Measurements from ENCODE around the gene NTM.
A peak's percentile ranks its signal among the peaks of the same experiment; 100 is the strongest.

NTM gene

DNA sequence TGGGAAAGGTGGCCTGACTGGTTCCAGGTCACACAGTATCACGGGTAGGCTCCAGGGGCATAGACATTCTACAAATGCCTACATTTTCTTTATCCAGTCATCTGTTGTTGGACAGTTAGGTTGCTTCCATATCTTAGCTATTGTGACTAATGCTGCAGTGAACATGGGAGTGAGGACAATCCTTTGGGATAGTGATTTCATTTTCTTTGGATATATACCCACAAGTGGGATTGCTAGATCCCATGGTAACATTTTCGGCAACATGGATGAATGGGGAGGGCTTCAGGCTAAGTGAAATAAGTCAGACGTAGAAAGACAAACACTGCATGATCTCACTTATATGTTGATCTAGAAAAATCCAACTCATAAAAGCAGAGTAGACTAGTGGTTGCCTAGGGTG, 744.3 kb downstream of the NTM start:
- no peak for DNase-seq (ENCODE audit: low spot score)

DNA sequence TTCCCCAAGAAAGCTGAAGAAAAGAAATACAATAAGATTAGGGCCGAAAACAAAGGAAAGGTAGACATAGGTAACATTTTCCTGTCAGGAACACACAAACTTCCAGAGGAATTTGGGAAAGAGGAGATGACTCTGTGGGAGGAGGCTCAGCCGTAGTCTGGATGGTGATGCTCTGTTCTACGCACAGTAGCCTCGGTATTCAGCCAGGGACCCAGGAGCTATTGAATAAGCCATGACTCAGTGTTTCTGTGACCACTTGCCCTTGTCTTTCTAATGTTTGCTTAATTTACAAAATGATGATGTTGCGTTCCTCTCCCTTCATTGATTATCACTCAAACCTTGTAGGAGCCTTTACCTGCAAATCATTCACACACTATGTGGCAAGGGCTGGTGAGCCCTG, 745.0 kb downstream of the NTM start:
- no peak for DNase-seq (ENCODE audit: low spot score)

DNA sequence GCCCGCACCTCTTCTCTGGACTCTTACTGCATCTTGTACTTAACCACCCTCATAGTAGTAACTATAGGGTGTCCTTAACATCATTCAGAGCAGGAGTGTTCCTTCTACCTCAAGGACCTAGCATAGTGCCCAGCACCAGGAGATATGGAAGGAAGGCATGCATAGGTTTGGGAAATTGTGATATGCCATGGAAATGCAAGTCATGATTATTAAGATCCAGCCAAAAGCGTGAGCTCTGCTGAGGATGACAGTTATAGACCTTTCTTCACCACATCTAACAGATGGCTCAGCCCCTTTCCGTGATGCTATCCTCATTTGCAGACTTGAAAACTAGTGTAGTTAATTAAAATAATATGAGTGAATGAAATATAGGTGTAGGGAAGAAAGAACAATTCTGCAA, 746.1 kb downstream of the NTM start:
- DNase-seq (ENCODE audit: low spot score) = no peak

DNA sequence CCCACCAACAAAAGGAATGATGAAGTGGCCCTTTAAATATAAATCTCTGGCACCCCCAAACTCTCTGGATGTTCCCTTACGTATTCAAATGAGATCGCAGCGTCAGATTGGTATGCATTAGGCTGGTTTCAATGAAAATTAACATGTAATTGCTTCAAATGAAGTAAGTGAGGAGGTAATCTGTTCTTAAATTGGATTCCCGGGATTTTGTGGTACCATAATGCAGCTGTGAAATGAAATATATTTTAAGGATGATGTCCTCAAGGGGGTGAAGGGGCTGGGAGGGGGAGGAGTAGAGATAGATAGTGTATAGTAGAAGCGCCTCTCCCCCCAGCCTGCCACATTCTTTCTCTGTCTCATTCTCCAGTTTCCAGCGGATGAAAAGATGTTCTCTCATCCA, 748.2 kb downstream of the NTM start:
- DNase-seq (ENCODE audit: low spot score) = no peak

DNA sequence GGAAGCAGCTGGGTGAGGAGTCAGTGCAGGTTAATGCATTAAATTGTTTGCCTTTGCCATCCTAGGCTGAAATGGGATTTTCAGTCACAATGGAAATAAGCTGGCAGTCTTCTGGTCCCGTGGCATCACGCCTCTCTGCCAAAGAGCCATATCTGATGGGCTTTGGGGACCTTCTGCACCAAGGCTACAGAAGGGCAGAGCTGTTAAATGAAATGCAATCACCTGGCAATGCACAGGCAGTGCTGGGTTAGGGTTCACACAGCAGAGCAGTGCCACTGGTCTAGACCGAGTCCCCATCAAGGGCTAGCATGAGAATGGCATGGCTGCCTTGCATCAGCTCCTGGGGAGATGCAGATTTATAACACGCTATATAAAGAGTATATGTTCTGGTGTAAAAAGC, 749.2 kb downstream of the NTM start:
- no peak for DNase-seq (ENCODE audit: low spot score)

DNA sequence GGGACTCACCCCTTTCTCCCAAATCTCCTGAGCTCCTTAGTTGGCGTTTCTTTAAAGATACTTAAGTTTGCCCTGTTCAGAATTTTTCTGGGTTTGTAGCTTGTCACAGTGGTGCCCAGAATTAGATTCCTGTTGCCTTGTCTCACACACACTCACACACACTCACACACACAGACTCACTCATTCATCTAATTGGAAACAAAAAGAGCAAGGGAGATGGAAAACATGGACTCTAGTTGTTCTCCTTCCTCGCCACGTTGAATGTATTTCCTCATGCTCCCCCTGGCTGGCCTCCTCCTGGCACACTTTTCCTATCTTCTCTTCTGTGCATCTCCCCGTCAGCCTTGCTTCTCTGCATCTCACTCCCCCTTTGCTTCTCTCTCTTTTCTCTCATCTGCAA, 752.3 kb downstream of the NTM start:
- no peak for DNase-seq (ENCODE audit: low spot score)

DNA sequence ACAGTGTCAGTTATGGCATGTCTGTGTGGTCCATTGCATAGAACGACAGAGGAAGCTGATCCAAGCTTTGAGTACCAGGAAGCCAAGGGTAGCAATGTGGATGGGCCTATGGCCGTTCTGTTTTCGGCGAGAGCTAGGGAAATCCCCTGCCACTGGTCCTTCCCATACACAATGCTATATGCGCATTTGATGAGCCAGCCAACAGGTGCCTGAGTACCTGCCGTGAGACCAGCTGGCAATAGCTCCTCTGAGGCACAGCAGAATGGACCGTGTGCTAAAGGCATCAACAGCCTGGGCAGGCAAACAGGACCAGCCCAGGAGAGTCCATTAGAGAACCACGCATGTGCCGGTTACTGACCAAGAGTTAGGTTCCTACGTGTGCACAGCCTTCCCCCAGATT, 753.0 kb downstream of the NTM start:
- peak; percentile 39 for DNase-seq (ENCODE audit: low spot score)

DNA sequence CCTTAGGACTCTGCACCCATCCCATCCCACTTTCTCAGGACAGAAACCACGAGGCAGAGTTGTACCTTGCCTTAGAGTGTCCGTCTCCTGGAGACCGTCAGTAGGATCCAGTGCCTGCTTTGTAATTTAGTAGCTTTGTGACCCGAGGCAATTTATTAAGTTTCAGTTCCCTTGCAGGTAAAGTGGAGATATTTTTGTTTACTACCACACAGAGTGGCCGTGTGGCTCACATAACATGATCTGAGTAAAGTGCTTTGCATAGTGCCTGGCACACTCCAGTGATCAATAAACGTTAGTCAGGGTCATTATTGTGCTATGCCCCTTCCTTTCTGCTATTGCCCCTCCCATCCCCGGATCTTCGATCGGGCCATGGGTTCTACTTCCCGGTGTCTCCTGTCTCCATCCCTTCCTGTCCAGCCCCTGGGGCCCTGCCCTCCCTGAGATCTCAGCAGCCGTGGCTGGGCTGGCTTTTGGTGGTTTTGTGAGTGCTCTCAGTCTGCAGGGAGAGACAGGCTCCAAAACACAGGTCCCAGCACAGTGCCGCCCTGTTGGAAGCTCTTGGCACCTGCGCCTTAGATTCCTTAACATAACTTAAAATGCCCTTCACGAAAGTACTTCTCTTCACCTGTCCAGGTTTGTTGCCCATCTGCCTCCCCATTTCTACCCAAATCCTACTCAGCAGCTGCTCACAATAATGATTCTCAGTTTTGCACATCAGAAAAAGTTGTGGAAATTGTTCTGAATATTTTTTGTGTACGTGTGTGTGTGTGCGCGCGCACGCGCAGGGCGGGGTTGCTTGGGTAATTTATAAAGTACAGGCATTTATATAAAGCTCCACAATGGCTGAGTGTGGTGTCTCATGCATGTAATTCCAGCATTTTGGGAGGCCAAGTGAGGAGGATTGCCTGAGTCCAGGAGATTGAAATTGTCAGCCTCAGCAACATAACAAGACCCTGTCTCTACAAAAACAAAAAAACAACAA, 753.7 kb downstream of the NTM start:
- DNase-seq (ENCODE audit: low spot score) = no peak

DNA sequence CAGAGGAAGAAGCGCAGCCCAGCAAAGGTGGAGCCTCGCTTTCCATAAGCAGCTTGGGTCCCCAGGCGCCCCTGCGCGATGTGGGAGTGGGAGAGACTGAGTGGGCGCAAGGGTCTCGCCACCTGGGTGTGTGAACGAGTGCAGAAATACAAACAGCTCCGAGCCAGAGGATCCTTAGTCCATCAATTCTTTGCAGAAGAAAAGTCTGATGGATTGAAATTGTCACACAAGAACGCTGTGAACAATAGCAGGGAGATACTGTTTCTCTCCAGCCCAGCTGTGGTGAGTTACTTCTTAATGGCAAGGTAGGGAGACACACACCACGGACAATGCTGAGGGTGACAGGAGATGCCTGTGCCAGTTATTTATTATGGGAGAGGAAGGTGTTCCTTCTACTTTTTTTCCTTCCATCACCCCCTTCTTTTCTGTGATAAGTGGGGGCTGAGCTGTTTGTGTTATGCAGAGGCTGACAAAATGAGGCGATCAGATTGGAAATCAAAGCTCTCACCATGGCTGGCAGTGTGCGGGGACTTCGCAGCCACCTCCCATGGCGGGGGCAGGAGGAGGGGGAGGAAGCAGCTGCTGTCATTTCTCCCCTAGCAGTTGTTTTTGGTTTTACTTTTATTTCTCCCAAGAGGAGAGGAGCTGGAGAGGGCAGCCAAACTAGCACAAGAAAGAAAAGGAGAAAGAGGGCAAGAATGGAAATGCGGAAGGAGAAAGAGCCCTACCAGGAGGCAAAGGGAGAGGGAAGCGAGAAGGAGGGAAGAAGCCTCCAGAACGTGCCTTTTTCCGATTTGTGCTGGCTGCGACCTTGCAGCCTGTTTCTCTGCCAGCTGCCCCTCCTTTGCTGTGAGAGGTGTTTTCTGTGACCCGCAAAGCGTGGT, 755.8 kb downstream of the NTM start:
- DNase-seq (ENCODE audit: low spot score) = peak; percentile 30

DNA sequence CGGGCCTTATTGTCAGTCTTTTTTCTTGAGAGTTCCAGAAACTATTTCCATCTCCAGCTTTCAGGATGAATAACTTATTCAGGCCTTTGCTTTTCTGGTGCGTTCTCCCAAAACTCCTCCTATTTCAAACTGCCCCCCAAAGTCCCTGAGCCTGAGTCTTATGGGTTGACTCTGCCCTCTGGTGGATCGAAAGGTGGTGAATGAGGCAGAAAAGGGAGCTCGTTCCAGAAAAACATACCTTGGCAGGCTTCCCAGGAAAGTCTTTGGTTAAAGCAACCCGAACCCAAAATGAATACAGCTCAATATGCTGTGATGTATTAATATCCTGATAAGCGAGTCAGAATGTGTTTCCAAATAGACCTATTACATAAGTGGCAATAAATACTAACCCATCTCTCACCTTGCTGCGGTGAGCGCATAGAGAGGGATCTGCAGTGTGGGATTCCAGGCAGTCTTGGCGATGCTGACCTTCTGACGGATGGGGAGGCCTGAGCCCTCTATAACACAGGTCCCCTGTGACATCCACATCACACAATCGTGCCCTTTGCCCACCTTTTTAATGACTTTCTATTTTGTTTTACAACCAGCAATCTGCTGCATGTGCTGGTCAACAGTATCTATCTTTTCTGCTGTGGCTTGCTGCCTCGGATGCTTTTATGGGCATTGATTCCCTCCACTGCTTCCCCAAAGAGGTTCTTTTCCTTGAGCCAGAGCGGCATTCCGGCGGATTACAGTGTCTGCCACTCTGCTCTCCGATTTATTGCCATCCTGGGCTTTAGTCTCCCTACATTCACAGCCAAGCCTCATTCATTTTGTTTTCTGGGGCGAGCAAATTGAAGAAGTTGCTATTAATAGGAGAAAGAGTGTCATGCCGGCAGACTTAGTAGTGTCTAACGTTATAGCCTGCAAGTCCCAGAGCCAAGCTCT, 756.8 kb downstream of the NTM start:
- DNase-seq (ENCODE audit: low spot score) = peak; percentile 55

DNA sequence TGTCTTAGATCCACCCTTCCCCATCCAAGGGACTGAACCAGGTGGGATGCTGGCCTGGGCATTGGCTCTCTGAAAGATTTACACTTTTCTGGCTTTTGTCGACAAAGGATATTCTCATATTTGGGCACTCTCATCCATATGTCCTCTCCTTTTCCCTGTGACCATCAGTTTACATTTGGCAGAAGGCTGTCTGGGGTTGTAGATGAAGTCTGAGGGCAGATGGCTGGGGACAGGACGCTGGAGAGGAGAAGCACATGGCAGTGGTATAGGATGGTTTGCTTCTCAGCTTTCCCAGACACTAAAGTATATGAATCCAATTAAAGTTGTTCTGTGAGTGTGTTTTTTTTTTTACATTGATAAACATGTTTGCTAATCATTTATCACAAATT, 757.5 kb downstream of the NTM start:
- no peak for DNase-seq (ENCODE audit: low spot score)

DNA sequence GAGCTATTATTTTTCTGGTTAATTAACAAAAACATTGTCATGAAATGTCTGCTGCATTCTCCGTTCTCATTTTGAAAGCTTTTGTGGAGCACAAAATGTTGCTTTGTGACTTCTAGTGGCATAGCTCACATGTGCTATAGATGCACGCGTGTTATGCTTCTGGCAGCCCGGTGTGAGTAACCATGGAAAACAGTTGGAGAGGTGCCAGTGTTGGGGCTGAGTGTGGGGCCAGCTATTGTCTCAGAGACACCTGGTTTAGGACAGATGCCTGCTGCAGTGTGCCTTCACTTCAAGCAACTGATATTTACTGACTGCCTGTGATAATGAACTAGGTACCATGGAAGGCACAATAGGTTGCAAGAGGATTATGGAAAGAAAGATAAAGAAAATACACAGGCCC, 760.6 kb downstream of the NTM start:
- DNase-seq (ENCODE audit: low spot score) = no peak

DNA sequence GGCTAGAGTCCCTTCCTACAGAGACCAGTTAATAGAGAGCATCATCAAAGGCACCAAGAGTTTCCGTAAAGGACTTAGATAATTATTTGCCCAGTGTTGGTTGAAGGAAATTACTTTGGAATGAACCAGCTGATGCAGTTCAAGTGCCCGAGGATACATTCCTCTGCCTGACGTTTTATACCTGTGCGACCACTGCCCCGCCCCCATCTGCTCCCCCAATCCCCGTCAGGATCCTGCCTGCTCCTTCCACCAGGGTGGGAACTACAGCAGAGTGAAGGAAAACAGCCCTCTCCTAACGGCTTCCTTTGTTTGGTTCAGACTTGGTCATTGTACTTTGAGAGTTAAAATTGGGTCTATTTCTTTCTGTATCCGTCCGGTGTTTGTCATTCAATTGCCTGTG, 761.5 kb downstream of the NTM start:
- peak; percentile 50 for DNase-seq (ENCODE audit: low spot score)

DNA sequence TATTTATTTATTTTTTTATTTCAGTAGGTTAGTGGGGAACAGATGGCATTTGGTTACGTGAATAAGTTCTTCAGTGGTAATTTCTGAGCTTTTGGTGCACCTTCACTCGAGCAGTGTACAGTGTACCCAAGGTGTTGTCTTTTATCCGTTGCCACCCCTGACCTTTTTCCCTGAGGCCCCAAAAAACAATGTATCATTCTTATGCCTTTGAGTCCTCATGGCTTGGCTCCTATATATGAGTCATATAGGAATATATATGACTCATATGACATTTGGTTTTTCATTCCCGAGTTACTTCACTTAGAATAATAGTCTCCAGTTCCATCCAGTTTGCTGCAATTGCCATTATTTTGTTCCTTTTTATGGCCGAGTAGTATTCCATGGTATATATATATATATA, 763.9 kb downstream of the NTM start:
- DNase-seq (ENCODE audit: low spot score) = no peak

DNA sequence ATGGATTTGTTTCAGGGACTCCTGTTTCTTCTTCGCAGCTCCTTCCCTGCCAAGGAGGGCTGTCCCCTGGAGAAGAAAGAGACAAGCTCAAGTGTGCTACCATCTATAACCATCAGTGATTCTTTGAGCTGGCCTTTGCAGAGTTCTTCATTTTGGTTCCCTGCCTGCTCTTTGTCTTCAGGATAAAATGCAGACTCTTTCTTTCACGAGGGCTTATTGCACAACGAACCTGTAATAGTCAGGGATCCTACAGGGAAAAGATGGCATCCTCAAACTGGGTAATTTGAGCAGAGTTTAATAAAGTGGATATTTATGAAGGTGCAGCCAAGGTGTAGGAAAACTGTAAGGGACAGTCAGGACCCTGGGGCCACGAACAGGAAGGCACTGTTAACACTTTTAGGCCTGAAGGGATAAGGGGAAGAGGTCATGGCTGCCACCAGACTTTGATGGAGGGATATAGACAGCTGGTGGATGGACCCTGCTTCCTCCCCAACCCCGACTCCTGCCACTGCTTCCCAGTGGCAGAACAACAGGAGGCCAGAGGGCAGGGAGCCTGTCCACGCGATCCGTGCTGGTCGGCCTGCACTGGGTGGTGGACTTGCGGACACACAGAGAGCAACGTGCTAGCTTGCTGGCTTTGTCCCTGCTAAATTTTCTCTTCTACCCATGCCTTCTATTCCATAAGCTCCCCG, 767.0 kb downstream of the NTM start:
- DNase-seq (ENCODE audit: low spot score) = no peak

DNA sequence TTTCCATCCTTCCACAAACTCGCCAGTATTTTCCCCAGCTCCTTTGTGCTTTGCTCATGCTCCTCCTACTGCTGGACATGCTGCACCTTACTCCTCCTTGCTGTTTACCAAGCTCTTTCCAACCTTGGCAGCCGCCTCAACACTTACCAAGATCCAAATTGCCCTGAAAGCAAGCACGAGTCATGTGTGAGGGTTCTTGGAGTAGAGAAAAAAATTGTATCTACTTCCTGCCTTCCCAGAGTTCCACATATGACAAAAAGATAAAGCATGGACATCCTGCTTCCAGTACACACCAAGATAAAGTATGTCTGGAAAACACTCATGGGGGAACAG, 767.5 kb downstream of the NTM start:
- DNase-seq (ENCODE audit: low spot score) = no peak

DNA sequence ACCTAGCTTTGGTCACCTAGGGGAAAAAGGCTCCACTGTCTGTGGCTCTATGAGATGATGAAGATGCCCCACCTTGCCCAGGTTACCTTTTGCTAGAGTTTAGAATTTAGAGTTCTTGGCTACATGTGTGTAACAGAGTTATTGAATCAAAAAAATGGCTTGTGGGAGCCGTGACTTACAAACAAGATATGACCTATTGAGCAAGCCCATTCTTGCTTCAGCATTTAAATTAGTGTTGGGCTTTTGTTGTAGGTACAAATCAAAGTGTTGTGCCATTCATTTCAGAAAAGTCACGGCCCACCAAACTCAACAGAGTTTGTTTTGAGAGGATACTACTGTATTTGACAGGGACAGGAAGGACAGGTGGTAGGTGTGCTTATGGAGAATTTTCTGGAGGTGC, 768.8 kb downstream of the NTM start:
- no peak for DNase-seq (ENCODE audit: low spot score)

DNA sequence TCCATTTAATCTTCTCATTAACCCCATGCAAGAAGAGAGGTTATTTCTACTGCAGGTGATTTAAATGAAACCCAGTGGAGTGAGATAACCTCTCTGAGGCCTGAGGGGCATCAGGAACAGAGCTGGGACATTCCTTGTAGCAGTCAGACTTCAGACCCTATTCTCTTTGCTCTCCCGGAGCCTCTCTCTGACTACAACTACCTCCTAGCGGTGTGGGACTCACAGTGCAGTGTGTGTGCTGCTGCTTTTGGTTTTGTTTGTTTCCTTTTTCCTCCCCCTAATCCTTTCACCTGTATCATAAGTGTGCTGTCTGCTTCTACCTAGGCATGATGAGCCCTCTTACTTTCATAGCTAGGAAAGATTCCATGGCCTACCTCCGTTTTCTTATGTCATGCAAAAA, 769.6 kb downstream of the NTM start:
- no peak for DNase-seq (ENCODE audit: low spot score)

DNA sequence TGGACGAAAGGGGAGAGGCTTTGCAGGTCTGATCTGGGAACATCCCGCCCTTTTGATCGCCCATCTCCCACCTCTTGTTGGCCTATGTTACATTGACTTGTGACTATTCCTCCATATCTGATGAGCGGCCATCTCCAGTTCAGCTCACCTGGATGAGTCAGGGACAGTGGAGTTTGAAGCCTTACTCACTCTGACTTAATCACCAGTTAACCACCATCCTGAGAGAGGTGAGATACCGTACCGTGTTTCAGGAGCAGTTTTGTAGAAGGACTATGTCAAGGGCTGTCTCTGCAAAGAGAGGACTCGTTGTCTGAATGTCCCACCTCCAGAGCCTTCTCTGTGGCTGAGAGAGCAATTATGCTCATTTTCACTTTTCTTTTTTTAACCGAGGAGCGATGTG, 771.7 kb downstream of the NTM start:
- no peak for DNase-seq (ENCODE audit: low spot score)

DNA sequence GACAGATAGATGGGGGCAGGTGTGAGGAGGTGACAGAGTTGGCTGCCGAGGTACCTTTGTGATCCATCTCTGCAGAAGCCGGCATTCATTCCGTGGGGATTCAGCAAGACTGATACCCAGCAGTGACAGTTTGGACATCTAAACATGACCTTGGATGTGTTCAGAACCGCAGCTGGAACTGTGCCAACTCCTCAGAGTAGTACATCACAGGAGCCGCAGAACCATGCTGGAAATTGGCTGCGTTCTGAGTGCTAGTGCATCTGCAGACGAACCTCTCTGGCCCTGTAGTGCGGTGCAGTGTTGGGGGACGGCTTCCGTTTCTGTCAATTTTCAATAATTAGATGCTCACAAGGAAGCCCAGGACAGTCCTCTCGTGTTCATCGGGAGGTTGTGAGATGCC, 772.1 kb downstream of the NTM start:
- no peak for DNase-seq (ENCODE audit: low spot score)

DNA sequence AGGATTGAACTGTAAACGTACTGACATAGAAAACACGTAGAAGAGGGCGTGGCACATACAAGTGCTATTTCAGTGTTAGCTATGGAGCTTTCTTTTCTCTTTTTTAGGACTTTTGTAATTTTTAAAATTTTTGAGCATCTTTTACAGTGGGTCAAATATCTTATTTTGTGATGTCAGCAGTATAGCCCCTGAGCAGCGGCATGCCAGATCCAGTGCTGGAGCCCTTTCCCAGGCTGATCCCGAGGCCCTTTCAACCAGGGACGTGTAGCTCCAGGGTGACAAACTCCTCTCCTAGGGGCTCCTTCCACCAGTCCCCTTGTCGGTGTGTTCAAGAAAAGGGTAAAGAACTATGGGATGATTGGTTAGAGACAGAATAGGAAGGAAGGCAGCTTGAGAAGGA, 777.0 kb downstream of the NTM start:
- DNase-seq (ENCODE audit: low spot score) = no peak

DNA sequence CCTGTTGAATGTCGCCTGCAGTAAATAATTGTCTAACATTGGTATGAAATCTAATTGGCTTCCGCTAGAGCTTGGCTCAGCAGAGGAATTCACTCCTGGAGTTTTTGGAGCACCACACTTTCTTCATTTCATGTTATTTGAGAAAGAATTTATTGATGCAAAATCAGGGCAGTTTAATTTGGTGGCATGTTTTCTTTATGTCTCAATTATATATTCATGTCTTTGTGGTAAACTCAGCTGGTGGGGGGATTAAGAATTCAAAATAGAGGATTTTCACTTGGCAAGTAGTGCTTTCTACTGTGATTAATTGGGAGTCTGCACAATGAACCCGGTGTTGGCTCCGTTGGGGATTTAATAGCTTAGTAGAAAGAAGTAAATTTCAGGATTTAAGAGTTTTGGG, 784.4 kb downstream of the NTM start:
- DNase-seq (ENCODE audit: low spot score) = no peak

All from iPS-NIHi11 (cell line).